DOHH2 (cell line): ENCODE results near the gene ARL6IP6.

ENCODE experiments used
- EZH2phosphoT487 ChIP-seq: fragments of 200-600 bp; sonication (generic); IDR thresholded peaks from 2 replicates; pipeline ENCODE4 v1.6.1; 2017; ENCODE audit warnings: borderline replicate concordance, mild to moderate bottlenecking, antibody characterized with exemption, low read length, moderate library complexity, mixed read lengths
- TF ChIP-seq, protein P1 (sequence below): fragments of 200-600 bp; sonication (generic); IDR thresholded peaks from one replicate; pipeline ENCODE4 v1.5.1; 2014; ENCODE audit warnings: antibody characterized with exemption, mild to moderate bottlenecking, low read depth, low read length; ENCODE audit not compliant: poor library complexity, severe bottlenecking

DNA sequence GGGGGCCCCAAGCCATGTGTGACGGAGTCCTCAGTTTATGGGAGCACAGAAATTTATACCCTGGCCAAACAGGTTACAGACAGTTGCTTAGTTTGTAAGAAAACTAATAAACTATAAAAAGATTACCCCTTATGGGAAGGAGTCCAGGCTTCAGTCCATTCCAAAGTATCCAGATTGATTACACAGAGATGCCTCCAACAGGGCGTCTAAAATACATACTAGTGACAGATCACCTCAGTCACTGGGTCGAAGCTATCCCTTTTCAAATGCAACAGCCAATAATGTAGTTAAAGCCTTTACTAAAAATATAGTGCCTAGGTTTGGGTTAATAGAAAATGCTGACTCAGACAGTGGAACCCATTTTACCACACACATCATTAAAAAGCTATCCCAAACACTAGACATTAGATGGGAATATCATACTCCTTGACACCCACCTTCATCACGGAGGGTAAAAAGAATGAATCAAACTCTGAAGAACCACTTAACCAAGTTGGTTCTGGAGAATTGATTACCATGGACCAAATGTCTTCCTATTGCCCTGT lies 11.9 kb upstream of the ARL6IP6 start:
- TF ChIP-seq, protein P1, sequence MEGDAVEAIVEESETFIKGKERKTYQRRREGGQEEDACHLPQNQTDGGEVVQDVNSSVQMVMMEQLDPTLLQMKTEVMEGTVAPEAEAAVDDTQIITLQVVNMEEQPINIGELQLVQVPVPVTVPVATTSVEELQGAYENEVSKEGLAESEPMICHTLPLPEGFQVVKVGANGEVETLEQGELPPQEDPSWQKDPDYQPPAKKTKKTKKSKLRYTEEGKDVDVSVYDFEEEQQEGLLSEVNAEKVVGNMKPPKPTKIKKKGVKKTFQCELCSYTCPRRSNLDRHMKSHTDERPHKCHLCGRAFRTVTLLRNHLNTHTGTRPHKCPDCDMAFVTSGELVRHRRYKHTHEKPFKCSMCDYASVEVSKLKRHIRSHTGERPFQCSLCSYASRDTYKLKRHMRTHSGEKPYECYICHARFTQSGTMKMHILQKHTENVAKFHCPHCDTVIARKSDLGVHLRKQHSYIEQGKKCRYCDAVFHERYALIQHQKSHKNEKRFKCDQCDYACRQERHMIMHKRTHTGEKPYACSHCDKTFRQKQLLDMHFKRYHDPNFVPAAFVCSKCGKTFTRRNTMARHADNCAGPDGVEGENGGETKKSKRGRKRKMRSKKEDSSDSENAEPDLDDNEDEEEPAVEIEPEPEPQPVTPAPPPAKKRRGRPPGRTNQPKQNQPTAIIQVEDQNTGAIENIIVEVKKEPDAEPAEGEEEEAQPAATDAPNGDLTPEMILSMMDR: no peak
- TF ChIP-seq EZH2phosphoT487: no peak
